Measurements from ENCODE around the gene CD69.

The CD69 gene

GRCh38 chr12:9750276-9751203, 10.2 kb downstream of the CD69 start:
- peak; percentile 66 for DNase-seq (ENCODE audit: low read depth, low spot score)

- DNase-seq (ENCODE audit: low read depth, low spot score) = no peak
These were observed 11.1 kb downstream of the CD69 start for GRCh38 chr12:9749640-9750039.

DNA sequence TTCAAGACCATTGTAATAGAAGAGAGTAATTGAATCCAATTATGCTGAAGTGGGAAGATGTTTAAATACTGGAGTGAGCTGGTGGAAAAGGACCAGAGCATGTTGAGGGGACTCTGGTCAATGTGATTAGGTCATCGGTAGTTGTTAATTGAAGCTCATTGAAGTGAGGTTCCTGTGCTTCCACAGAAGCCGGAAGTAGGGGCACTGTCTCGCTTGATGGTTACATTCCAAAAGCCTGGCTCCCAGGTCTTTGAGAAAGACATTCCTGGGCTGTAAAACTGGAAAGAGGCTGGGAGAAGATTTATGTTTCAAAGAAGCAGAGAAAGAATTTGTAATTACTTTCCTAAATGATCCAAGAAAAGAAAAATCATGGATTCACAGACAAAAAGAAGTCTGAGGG, 15.5 kb downstream of the CD69 start:
- DNase-seq (ENCODE audit: low read depth, low spot score) = peak; percentile 48

GRCh38 chr12:9742661-9743060, 18.0 kb downstream of the CD69 start:
- no peak for DNase-seq (ENCODE audit: low read depth, low spot score)

DNA sequence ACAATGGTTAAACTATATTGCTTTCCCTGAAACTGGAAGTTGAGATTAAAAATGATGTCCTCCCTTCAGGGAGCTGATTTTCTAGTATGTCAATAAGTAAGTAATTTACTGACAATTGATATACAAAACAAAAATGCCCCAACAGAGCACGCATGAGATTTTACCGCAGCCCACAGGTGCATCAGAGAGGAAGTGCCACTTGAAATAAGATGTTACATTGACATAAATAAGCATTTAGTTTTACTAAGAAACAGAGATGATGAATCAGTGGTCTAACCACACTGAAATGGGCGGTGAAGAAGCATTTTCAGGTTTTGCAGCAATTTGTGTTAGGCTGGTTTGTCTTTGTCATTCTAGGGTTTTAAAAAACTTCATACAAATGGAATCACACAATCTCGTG, 19.0 kb downstream of the CD69 start:
- no peak for DNase-seq (ENCODE audit: low read depth, low spot score)

- DNase-seq (ENCODE audit: low read depth, low spot score) = peak; percentile 18
These were observed 20.5 kb downstream of the CD69 start for GRCh38 chr12:9740106-9740750.

DNA sequence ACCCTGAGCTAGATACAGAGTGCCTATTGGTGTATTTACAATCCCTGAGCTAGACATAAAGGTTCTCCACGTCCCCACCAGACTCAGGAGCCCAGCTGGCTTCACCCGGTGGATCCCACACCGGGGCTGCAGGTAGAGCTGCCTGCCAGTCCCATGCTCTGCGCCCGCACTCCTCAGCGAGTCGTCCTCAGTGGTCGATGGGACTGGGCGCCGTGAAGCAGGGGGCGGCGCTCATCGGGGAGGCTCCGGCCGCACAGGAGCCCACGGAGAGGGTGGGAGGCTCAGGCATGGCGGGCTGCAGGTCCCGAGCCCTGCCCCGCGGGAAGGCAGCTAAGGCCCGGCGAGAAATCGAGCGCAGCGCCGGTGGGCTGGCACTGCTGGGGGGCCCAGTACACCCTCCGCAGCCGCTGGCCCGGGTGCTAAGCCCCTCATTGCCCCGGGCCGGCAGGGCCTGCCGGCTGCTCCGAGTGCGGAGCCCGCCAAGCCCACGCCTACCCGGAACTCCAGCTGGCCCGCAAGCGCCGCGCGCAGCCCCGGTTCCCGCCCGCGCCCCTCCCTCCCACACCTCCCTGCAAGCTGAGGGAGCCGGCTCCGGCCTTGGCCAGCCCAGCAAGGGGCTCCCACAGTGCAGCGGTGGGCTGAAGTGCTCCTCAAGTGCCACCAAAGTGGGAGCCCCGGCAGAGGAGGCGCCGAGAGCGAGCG, 21.1 kb downstream of the CD69 start:
- DNase-seq (ENCODE audit: low read depth, low spot score) = peak; percentile 55

GRCh38 chr12:9738905-9739304, 21.8 kb downstream of the CD69 start:
- DNase-seq (ENCODE audit: low read depth, low spot score) = peak; percentile 22

DNA sequence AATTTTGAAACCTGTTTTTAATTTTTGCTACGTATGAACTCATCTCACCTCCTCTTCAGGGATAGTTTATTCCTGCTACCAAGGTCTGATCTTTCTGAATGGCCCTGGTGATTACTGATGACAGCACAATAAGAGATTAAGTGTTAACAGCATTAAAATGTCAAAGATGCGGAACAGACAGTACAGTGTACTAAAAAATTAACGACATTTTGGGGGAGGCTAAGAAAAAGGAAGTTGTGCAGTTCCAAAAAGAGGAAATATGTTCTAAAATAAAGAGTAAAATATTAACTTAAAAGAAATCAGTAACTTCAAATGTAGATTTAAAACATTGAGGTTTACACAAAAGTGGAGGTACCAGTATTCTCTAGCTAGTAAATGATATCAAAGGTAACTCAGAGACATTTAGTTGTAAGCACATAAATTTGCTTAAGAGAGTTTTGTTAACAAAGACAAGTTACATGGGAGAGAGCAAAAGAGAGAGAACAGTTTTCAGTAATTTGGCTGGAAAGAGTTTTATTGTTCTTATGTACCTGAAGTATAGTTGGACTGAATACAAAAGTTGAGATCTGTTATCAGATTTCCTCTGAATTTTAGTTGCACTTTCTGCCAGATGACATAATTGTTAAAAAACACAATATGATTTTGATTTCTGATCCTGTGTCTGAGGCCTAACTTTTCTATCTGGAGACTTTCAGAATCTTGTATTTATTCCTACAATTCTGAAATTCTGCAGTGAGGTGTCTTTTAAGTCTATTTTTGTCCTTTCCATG, 23.6 kb downstream of the CD69 start:
- no peak for DNase-seq (ENCODE audit: low read depth, low spot score)

DNA sequence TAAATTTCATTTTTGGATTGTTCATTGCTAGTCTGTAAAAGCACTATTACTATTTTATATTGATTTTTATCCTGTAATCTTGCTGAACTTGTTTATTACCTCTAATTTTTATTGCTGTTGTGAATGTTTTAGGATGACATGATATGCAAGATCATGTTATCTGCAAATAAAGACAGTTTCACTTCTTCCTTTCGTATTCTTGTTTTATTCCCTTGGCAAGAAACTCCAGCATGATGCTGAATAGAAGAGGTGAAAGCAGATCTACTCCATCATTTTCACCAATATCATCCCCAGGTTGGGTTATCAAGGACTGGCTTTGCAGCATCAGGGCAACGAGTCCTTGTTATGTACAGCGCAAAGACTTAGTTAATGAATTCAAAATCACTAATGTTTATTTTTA, 25.1 kb downstream of the CD69 start:
- no peak for DNase-seq (ENCODE audit: low read depth, low spot score)

DNA sequence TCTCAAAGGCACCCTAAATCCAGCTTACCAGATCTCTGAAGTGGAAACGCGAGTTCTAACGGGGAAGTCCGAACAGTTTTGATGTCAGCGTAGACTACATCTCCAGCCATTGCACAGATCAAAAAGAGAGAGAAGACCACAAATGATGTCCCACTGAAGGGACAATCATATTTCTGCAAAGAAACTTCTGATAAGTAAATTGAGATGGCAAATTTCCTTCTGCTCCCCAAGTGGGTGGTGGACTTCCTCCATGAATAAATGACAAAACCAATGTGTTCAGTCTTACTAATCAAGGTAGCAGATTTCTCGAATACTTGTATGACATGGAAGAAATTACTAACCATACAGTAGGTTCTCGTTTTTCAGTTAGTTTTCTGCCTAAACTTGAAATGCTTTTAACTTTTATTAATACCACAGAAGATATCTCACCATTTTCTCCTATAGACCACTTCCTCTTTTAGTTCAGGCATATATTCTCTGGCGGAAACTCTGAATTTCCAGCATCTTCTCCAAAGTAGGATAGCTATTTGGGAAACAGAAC, 27.7 kb downstream of the CD69 start, which contains the start of gene CLECL1:
Gene CLECL1 (minus strand): TSS at position 177 of the 541 bp plus-strand sequence.
- DNase-seq (ENCODE audit: low read depth, low spot score) = no peak

- DNase-seq (ENCODE audit: low read depth, low spot score) = no peak
These were observed 28.9 kb downstream of the CD69 start for GRCh38 chr12:9731797-9732196.

- DNase-seq (ENCODE audit: low read depth, low spot score) = no peak
These were observed 29.3 kb downstream of the CD69 start for GRCh38 chr12:9731393-9731792.

GRCh38 chr12:9730591-9730990, 30.1 kb downstream of the CD69 start:
- DNase-seq (ENCODE audit: low read depth, low spot score) = no peak

- DNase-seq (ENCODE audit: low read depth, low spot score) = no peak
These were observed 30.7 kb downstream of the CD69 start for GRCh38 chr12:9730011-9730410.

GRCh38 chr12:9729082-9729481, 31.6 kb downstream of the CD69 start:
- no peak for DNase-seq (ENCODE audit: low read depth, low spot score)

DNA sequence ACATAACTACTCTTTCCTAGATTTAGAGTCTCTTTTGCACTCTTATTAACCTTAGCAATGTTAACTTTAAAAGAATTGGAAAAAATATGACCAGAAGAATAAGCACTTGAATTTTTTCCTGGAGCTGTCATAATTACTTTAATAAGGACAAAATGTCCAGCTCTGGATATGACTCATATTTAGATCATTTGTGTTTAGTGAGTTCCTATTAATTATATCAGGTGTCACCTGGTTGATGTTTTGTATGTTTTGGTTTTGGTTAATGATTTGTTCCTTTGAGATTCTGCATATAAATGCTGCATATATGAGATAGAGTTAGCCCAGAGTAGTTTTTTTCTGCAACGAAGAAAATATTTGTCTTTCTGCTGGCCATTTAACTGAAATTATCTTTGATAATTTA, 32.9 kb downstream of the CD69 start:
- no peak for DNase-seq (ENCODE audit: low read depth, low spot score)

- no peak for DNase-seq (ENCODE audit: low read depth, low spot score)
These were observed 35.4 kb downstream of the CD69 start for GRCh38 chr12:9725213-9725870.

- no peak for DNase-seq (ENCODE audit: low read depth, low spot score)
These were observed 36.7 kb downstream of the CD69 start for GRCh38 chr12:9724023-9724422.

GRCh38 chr12:9721394-9722092, 39.2 kb downstream of the CD69 start:
- no peak for DNase-seq (ENCODE audit: low read depth, low spot score)
